Measurements from ENCODE around the gene CARD14.

Gene CARD14

GRCh38 chr17:80224683-80225082, 54.9 kb downstream of the CARD14 start:
- Histone ChIP-seq H3K9me3 (no peaks in the 10 kb centered on the region), H3K4me1 (ENCODE audit: control insufficient read depth in 1 of 2, insufficient read depth in 1 of 2, low read depth in 1 of 2, low read length in 1 of 2) (peaks cover 6 to 8% of the 10 kb centered on the region in 2 experiments), H3K4me3 (ENCODE audit: low read depth in 1 of 2, low read length in 1 of 2) (no peak overlapping the region), H3K27me3 (peaks cover 93% of the 10 kb centered on the region), H3K27ac (no peak overlapping the region), H3K36me3 (no peaks in the 10 kb centered on the region)
- no peak for TF ChIP-seq CTCF (IDR thresholded peaks at IDR 0.05)

- no peak for TF ChIP-seq CTCF (IDR thresholded peaks at IDR 0.05)
- Histone ChIP-seq H3K9me3 (no peaks in the 10 kb centered on the region), H3K27ac (no peak overlapping the region), H3K36me3 (no peaks in the 10 kb centered on the region), H3K4me3 (ENCODE audit: low read depth in 1 of 2, low read length in 1 of 2) (no peak overlapping the region), H3K4me1 (ENCODE audit: control insufficient read depth in 1 of 2, insufficient read depth in 1 of 2, low read depth in 1 of 2, low read length in 1 of 2) (peaks cover 3% of the 10 kb centered on the region in 2 experiments), H3K27me3 (peaks cover 88% of the 10 kb centered on the region)
These were observed 55.4 kb downstream of the CARD14 start for GRCh38 chr17:80225230-80225629.

- H3K27ac ChIP-seq: no peak overlapping the region
- no peak overlapping the region for H3K4me3 ChIP-seq (ENCODE audit: low read depth in 1 of 2, low read length in 1 of 2)
- H3K36me3 ChIP-seq: no peaks in the 10 kb centered on the region
- H3K27me3 ChIP-seq: peaks cover 75% of the 10 kb centered on the region
- no peaks in the 10 kb centered on the region for H3K9me3 ChIP-seq
- H3K4me1 ChIP-seq (ENCODE audit: control insufficient read depth in 1 of 2, insufficient read depth in 1 of 2, low read depth in 1 of 2, low read length in 1 of 2): no peaks in the 10 kb centered on the region
- no peak for TF ChIP-seq CTCF (IDR thresholded peaks at IDR 0.05)
These were observed 57.3 kb downstream of the CARD14 start for GRCh38 chr17:80227156-80227555.

GRCh38 chr17:80227666-80228065, 57.8 kb downstream of the CARD14 start:
- Histone ChIP-seq H3K9me3 (no peaks in the 10 kb centered on the region), H3K4me3 (ENCODE audit: low read depth in 1 of 2, low read length in 1 of 2) (no peak overlapping the region), H3K27me3 (peaks cover 70% of the 10 kb centered on the region), H3K4me1 (ENCODE audit: control insufficient read depth in 1 of 2, insufficient read depth in 1 of 2, low read depth in 1 of 2, low read length in 1 of 2) (no peaks in the 10 kb centered on the region), H3K36me3 (no peaks in the 10 kb centered on the region), H3K27ac (no peak overlapping the region)
- no peak for TF ChIP-seq CTCF (IDR thresholded peaks at IDR 0.05)

- peaks cover 62% of the 10 kb centered on the region for H3K27me3 ChIP-seq
- no peaks in the 10 kb centered on the region for H3K36me3 ChIP-seq
- TF ChIP-seq CTCF (IDR thresholded peaks at IDR 0.05): no peak
These were observed 58.6 kb downstream of the CARD14 start for GRCh38 chr17:80228477-80228876.

GRCh38 chr17:80229011-80229410, 59.2 kb downstream of the CARD14 start:
- no peak overlapping the region for H3K27ac ChIP-seq
- TF ChIP-seq CTCF (IDR thresholded peaks at IDR 0.05): no peak
- no peak overlapping the region for H3K4me3 ChIP-seq (ENCODE audit: low read depth in 1 of 2, low read length in 1 of 2)
- H3K4me1 ChIP-seq (ENCODE audit: control insufficient read depth in 1 of 2, insufficient read depth in 1 of 2, low read depth in 1 of 2, low read length in 1 of 2): no peaks in the 10 kb centered on the region
- H3K9me3 ChIP-seq: no peaks in the 10 kb centered on the region
- peaks cover 57% of the 10 kb centered on the region for H3K27me3 ChIP-seq
- no peaks in the 10 kb centered on the region for H3K36me3 ChIP-seq

More at GRCh38 chr17:80228477-80228876, 58.6 kb downstream of the CARD14 start:
- H3K4me3 ChIP-seq (ENCODE audit: low read depth in 1 of 2, low read length in 1 of 2): no peak overlapping the region
- H3K27ac ChIP-seq: no peak overlapping the region
- no peaks in the 10 kb centered on the region for H3K9me3 ChIP-seq
- H3K4me1 ChIP-seq (ENCODE audit: control insufficient read depth in 1 of 2, insufficient read depth in 1 of 2, low read depth in 1 of 2, low read length in 1 of 2): no peaks in the 10 kb centered on the region
